HG03066 (cell line): Measurements from ENCODE around the gene STPG3.

ENCODE experiments used
- ATAC-seq: cut with Tn5 transposase; IDR thresholded peaks from one replicate; pipeline ENCODE4 v1.9.1; 2021; ENCODE audit warnings: low read depth; ENCODE audit not compliant: unreplicated experiment

The STPG3 gene

GRCh38 chr9:137251194-137251461, at the start of gene STPG3:
Gene STPG3 (plus strand): TSS chr9:137251286. CDS start chr9:137251287, 1 bp downstream.
- ATAC-seq, result no peak

GRCh38 chr9:137202966-137203365, 48.1 kb upstream of the STPG3 start:
- ATAC-seq, result no peak

- no peak for ATAC-seq
Measured at GRCh38 chr9:137204731-137205125, 46.4 kb upstream of the STPG3 start.

- no peak for ATAC-seq
Measured at GRCh38 chr9:137205126-137206069, 45.7 kb upstream of the STPG3 start, which contains the start of the genes NDOR1 and TMEM203. Gene NDOR1 (plus strand): TSS chr9:137205700. CDS start chr9:137205778, 78 bp downstream. Gene TMEM203 (minus strand): TSS chr9:137205648. CDS start chr9:137205414, 234 bp downstream.

GRCh38 chr9:137206602-137207001, 44.5 kb upstream of the STPG3 start:
- no peak for ATAC-seq

- ATAC-seq, result no peak
Measured at GRCh38 chr9:137211532-137211931, 39.6 kb upstream of the STPG3 start.

GRCh38 chr9:137212520-137212919, 38.6 kb upstream of the STPG3 start:
- no peak for ATAC-seq

GRCh38 chr9:137213160-137214060, 37.7 kb upstream of the STPG3 start:
- ATAC-seq, result no peak

GRCh38 chr9:137214620-137215019, 36.5 kb upstream of the STPG3 start:
- no peak for ATAC-seq

GRCh38 chr9:137215196-137215986, 35.7 kb upstream of the STPG3 start:
- no peak for ATAC-seq

GRCh38 chr9:137216188-137216965, 34.7 kb upstream of the STPG3 start:
- no peak for ATAC-seq

GRCh38 chr9:137217276-137218211, 33.5 kb upstream of the STPG3 start:
- no peak for ATAC-seq

GRCh38 chr9:137218212-137218753, 32.8 kb upstream of the STPG3 start:
- no peak for ATAC-seq

- ATAC-seq, result no peak
Measured at GRCh38 chr9:137218754-137219271, 32.3 kb upstream of the STPG3 start.

GRCh38 chr9:137219757-137220316, 31.2 kb upstream of the STPG3 start:
- no peak for ATAC-seq

- ATAC-seq, result no peak
Measured at GRCh38 chr9:137220317-137221094, 30.6 kb upstream of the STPG3 start.

- no peak for ATAC-seq
Measured at GRCh38 chr9:137221095-137221505, 30.0 kb upstream of the STPG3 start.
